ENCODE results near the gene TRMO. TPM values are rescaled to one million over a fixed set of nuclear protein-coding genes. Genes with fewer than 3 reads are reported as not detected.

The TRMO gene
- total and polyA plus RNA-seq, 2 experiments from 2014 or later = 10.5 to 13.0 TPM

DNA sequence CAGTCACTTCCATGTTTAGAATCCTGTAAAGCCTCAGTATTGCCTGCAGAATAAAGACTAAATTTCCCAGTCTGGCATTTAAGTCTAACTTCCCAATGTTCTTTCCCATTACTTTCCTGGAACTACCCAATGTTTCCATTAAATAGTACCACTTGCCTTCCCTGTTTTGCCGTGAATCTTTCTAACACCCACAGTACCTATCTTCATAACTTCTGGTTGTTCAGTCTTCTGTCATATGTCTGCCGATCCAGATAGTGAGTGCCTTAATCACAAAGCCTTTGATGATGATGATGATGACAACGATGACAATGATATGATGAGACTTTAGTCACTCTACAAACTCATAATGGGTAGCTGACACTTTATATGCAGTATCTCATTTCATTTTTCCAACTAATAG is 22.3 kb upstream of the TRMO start:
- no peaks in the 10 kb centered on the region for H3K4me1 ChIP-seq (ENCODE audit: insufficient read depth)
- no peak overlapping the region for H3K4me3 ChIP-seq
- H3K9ac ChIP-seq = no peak overlapping the region
- no peak overlapping the region for H3K27ac ChIP-seq
- no peaks in the 10 kb centered on the region for H3K36me3 ChIP-seq (ENCODE audit: low read depth)
- in situ Hi-C loops (cut with MboI) = no loop called here
- peaks cover 52% of the 10 kb centered on the region for H3K27me3 ChIP-seq (replicated peaks; ENCODE audit: insufficient read depth)
- DNase-seq = no peak
- no peaks in the 10 kb centered on the region for H3F3A ChIP-seq (ENCODE audit: insufficient read depth)
- H4K20me1 ChIP-seq (ENCODE audit: insufficient read depth) = no peaks in the 10 kb centered on the region
- H3K9me3 ChIP-seq (ENCODE audit: low read depth) = no peaks in the 10 kb centered on the region
- H3K9me2 ChIP-seq (ENCODE audit: insufficient read depth) = no peaks in the 10 kb centered on the region
- no peaks in the 10 kb centered on the region for H3K79me2 ChIP-seq (ENCODE audit: insufficient read depth)
- no peak overlapping the region for H2AFZ ChIP-seq
- 52 to 58% methylated on average over 3 of the region's 3 CpGs for WGBS, 2 experiments (ENCODE audit: low coverage in 1 of 2, low lambda C conversion rate in 2 of 2, missing lambda C conversion rate in 2 of 2)
- H3K4me2 ChIP-seq (ENCODE audit: unreplicated experiment) = no peak overlapping the region
- TF ChIP-seq EZH2 (IDR thresholded peaks at IDR 0.05; ENCODE audit: insufficient read depth, poor library complexity, severe bottlenecking) (no peak), EZH2phosphoT487 (IDR thresholded peaks at IDR 0.05; ENCODE audit: insufficient read depth, low read depth) (no peak)

GRCh38 chr9:97943308-97943855 is 21.1 kb upstream of the TRMO start:
- H3K79me2 ChIP-seq (ENCODE audit: insufficient read depth) = no peaks in the 10 kb centered on the region
- no peaks in the 10 kb centered on the region for H3K9me2 ChIP-seq (ENCODE audit: insufficient read depth)
- H3K27ac ChIP-seq = no peak overlapping the region
- no peak overlapping the region for H3K4me3 ChIP-seq
- H3K9me3 ChIP-seq (ENCODE audit: low read depth) = no peaks in the 10 kb centered on the region
- H4K20me1 ChIP-seq (ENCODE audit: insufficient read depth) = no peaks in the 10 kb centered on the region
- H3K4me2 ChIP-seq (ENCODE audit: unreplicated experiment) = no peak overlapping the region
- no peak overlapping the region for H3K9ac ChIP-seq
- no peaks in the 10 kb centered on the region for H3K4me1 ChIP-seq (ENCODE audit: insufficient read depth)
- TF ChIP-seq EZH2phosphoT487 (IDR thresholded peaks at IDR 0.05; ENCODE audit: insufficient read depth, low read depth) (no peak), EZH2 (IDR thresholded peaks at IDR 0.05; ENCODE audit: insufficient read depth, poor library complexity, severe bottlenecking) (no peak)
- DNase-seq = no peak
- no peak overlapping the region for H2AFZ ChIP-seq
- H3K36me3 ChIP-seq (ENCODE audit: low read depth) = no peaks in the 10 kb centered on the region
- in situ Hi-C loops (cut with MboI) = no loop called here
- peaks cover 61% of the 10 kb centered on the region for H3K27me3 ChIP-seq (replicated peaks; ENCODE audit: insufficient read depth)
- H3F3A ChIP-seq (ENCODE audit: insufficient read depth) = no peaks in the 10 kb centered on the region

DNA sequence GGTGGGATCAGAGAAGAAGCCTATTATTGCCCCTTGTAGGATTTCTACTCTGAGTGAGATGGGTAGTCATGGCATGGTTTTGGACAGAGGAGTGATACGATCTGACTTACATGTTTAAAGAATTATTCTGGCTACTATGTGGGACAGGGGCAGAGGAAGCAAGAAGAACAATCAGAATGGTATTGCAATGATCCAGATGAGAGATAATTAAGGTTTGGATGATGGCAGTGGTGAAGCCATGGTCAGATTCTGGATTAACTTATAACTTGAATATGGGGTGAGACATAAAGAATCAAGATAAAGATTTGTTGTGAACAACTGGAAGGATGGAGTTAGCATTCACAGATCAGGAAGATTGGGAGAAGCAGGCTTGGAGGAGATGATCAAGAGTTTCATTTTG is 19.0 kb upstream of the TRMO start:
- no peak overlapping the region for H2AFZ ChIP-seq
- no peak for TF ChIP-seq EZH2phosphoT487 (IDR thresholded peaks at IDR 0.05; ENCODE audit: insufficient read depth, low read depth)
- no peak for TF ChIP-seq EZH2 (IDR thresholded peaks at IDR 0.05; ENCODE audit: insufficient read depth, poor library complexity, severe bottlenecking)
- no peaks in the 10 kb centered on the region for H3F3A ChIP-seq (ENCODE audit: insufficient read depth)
- no peaks in the 10 kb centered on the region for H4K20me1 ChIP-seq (ENCODE audit: insufficient read depth)
- H3K9ac ChIP-seq = no peak overlapping the region
- no peak for DNase-seq
- peaks cover 74% of the 10 kb centered on the region for H3K27me3 ChIP-seq (replicated peaks; ENCODE audit: insufficient read depth)
- no peaks in the 10 kb centered on the region for H3K36me3 ChIP-seq (ENCODE audit: low read depth)
- H3K9me2 ChIP-seq (ENCODE audit: insufficient read depth) = no peaks in the 10 kb centered on the region
- no peaks in the 10 kb centered on the region for H3K9me3 ChIP-seq (ENCODE audit: low read depth)
- in situ Hi-C loops (cut with MboI) = no loop called here
- no peaks in the 10 kb centered on the region for H3K79me2 ChIP-seq (ENCODE audit: insufficient read depth)
- H3K4me3 ChIP-seq = no peak overlapping the region
- no peak overlapping the region for H3K27ac ChIP-seq
- no peak overlapping the region for H3K4me2 ChIP-seq (ENCODE audit: unreplicated experiment)
- no peaks in the 10 kb centered on the region for H3K4me1 ChIP-seq (ENCODE audit: insufficient read depth)
- WGBS, 2 experiments (ENCODE audit: low coverage in 1 of 2, low lambda C conversion rate in 2 of 2, missing lambda C conversion rate in 2 of 2) = 74 to 88% methylated on average over 1 of the region's 1 CpG

GRCh38 chr9:97940741-97941140 is 18.4 kb upstream of the TRMO start:
- in situ Hi-C loops (cut with MboI) = no loop called here
- Histone ChIP-seq H4K20me1 (ENCODE audit: insufficient read depth) (no peaks in the 10 kb centered on the region), H3K4me3 (no peak overlapping the region), H3K27me3 (replicated peaks; ENCODE audit: insufficient read depth) (peaks cover 79% of the 10 kb centered on the region), H2AFZ (no peak overlapping the region), H3K9me3 (ENCODE audit: low read depth) (no peaks in the 10 kb centered on the region), H3K36me3 (ENCODE audit: low read depth) (no peaks in the 10 kb centered on the region), H3K79me2 (ENCODE audit: insufficient read depth) (no peaks in the 10 kb centered on the region), H3F3A (ENCODE audit: insufficient read depth) (no peaks in the 10 kb centered on the region), H3K4me1 (ENCODE audit: insufficient read depth) (no peaks in the 10 kb centered on the region), H3K4me2 (ENCODE audit: unreplicated experiment) (no peak overlapping the region), H3K9me2 (ENCODE audit: insufficient read depth) (no peaks in the 10 kb centered on the region), H3K9ac (no peak overlapping the region), H3K27ac (no peak overlapping the region)
- no peak for DNase-seq
- TF ChIP-seq EZH2 (IDR thresholded peaks at IDR 0.05; ENCODE audit: insufficient read depth, poor library complexity, severe bottlenecking) (no peak), EZH2phosphoT487 (IDR thresholded peaks at IDR 0.05; ENCODE audit: insufficient read depth, low read depth) (no peak)
- 34 to 45% methylated on average over 3 of the region's 3 CpGs for WGBS, 2 experiments (ENCODE audit: low coverage in 1 of 2, low lambda C conversion rate in 2 of 2, missing lambda C conversion rate in 2 of 2)

DNA sequence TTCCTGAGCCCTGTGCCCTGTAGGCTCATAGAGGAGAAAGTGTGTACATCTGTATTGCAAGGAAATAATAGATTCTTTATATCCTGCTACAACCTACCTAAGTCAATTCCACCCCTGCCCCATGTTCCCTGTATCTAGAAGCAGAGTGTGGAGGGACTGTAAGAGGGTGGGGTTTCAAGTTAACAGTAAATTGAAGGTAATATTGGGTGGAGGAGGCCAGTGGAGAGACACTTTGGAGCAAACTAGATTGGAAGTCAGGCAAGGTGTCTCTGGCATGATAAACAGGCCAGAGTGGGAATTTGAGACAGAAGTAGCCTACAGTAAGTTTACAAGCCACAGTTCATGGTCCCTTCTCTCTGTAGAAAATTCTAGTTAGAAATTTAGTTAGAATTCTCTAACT is 17.9 kb upstream of the TRMO start:
- H3K9ac ChIP-seq = no peak overlapping the region
- H2AFZ ChIP-seq = no peak overlapping the region
- no peaks in the 10 kb centered on the region for H3K36me3 ChIP-seq (ENCODE audit: low read depth)
- no peak overlapping the region for H3K27ac ChIP-seq
- H3K27me3 ChIP-seq (replicated peaks; ENCODE audit: insufficient read depth) = peaks cover 84% of the 10 kb centered on the region
- H3K4me2 ChIP-seq (ENCODE audit: unreplicated experiment) = no peak overlapping the region
- H3K79me2 ChIP-seq (ENCODE audit: insufficient read depth) = no peaks in the 10 kb centered on the region
- no peak for DNase-seq
- in situ Hi-C loops (cut with MboI) = no loop called here
- H3F3A ChIP-seq (ENCODE audit: insufficient read depth) = no peaks in the 10 kb centered on the region
- TF ChIP-seq EZH2phosphoT487 (IDR thresholded peaks at IDR 0.05; ENCODE audit: insufficient read depth, low read depth) = no peak
- H3K9me2 ChIP-seq (ENCODE audit: insufficient read depth) = no peaks in the 10 kb centered on the region
- H3K4me3 ChIP-seq = no peak overlapping the region
- H3K4me1 ChIP-seq (ENCODE audit: insufficient read depth) = no peaks in the 10 kb centered on the region
- H4K20me1 ChIP-seq (ENCODE audit: insufficient read depth) = no peaks in the 10 kb centered on the region
- H3K9me3 ChIP-seq (ENCODE audit: low read depth) = no peaks in the 10 kb centered on the region

Data from GM23248 (cell line).